Fibroblast of villous mesenchyme (primary cell): ENCODE data around the gene QPCTL. TPM values are rescaled to one million over a fixed set of nuclear protein-coding genes. Genes with fewer than 3 reads are reported as not detected.
"Not testable (repeated sequence)": the region's sequence is repeated elsewhere in the genome, so short reads cannot be mapped to it uniquely, and the experiment has no call there.

Source experiments
- DNase-seq: peaks from one replicate; pipeline ENCODE4 v3.0.0-alpha.2; 2010; ENCODE audit warnings: low read depth
- H3K4me3 ChIP-seq: 2 replicates; pipeline ENCODE4 v1.5.1; 2011; ENCODE audit warnings: low read depth, mild to moderate bottlenecking, low read length
- total RNA-seq: library from RNA; depleted of rRNA; stranded (reverse); fragments of >200 nt; gene quantifications from 2 replicates; pipeline ENCODE4 v1.2.3, GENCODE V29; 2012
- TF ChIP-seq, protein P1 (sequence below): IDR thresholded peaks from 2 replicates; pipeline ENCODE4 v1.5.1; 2012; ENCODE audit warnings: low read depth, mild to moderate bottlenecking, low read length; ENCODE audit not compliant: insufficient read depth

Gene QPCTL
- total RNA-seq, 1 donor, result 29.8 TPM

DNA sequence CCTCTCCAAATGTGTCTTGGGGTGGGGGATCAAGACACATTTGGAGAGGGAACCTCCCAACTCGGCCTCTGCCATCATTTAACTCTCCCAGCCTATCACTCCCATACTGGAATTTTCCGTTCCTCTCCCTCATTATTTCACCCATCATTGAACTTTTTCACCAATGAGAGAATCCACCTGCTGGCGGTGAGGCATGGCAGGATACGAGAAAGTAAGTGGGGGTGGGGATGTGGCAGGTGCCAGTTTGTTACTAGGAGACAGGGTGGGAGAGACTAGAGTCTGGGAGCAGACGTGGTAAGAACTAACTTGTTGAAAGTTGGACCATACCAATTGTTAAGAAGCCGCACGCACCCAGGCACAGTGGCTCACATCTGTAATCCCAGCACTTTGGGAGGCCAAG is 17.5 kb upstream of the QPCTL start:
- no peak overlapping the region for H3K4me3 ChIP-seq
- TF ChIP-seq, protein P1, sequence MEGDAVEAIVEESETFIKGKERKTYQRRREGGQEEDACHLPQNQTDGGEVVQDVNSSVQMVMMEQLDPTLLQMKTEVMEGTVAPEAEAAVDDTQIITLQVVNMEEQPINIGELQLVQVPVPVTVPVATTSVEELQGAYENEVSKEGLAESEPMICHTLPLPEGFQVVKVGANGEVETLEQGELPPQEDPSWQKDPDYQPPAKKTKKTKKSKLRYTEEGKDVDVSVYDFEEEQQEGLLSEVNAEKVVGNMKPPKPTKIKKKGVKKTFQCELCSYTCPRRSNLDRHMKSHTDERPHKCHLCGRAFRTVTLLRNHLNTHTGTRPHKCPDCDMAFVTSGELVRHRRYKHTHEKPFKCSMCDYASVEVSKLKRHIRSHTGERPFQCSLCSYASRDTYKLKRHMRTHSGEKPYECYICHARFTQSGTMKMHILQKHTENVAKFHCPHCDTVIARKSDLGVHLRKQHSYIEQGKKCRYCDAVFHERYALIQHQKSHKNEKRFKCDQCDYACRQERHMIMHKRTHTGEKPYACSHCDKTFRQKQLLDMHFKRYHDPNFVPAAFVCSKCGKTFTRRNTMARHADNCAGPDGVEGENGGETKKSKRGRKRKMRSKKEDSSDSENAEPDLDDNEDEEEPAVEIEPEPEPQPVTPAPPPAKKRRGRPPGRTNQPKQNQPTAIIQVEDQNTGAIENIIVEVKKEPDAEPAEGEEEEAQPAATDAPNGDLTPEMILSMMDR, result no peak
- DNase-seq, result no peak

DNA sequence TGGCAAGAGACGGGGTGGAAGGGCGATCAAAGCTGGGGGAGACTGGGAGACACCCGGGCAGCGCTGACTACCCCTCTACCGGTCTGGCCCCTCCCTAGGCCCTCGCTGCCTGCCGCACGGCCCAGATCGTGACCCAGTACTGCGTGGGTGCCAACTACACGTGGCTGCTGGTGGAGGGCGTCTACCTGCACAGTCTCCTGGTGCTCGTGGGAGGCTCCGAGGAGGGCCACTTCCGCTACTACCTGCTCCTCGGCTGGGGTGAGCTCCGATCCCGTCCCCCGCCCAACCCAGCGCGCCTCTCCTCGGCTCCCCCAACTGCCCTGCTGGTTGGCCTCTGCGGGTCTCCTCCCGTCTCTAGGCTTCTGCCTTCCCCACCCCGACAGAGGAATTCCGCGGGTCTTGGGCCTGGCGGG is 15.6 kb upstream of the QPCTL start:
- TF ChIP-seq, protein P1, result no peak
- DNase-seq, result no peak
- H3K4me3 ChIP-seq, result peak overlapping the region; percentile 52

DNA sequence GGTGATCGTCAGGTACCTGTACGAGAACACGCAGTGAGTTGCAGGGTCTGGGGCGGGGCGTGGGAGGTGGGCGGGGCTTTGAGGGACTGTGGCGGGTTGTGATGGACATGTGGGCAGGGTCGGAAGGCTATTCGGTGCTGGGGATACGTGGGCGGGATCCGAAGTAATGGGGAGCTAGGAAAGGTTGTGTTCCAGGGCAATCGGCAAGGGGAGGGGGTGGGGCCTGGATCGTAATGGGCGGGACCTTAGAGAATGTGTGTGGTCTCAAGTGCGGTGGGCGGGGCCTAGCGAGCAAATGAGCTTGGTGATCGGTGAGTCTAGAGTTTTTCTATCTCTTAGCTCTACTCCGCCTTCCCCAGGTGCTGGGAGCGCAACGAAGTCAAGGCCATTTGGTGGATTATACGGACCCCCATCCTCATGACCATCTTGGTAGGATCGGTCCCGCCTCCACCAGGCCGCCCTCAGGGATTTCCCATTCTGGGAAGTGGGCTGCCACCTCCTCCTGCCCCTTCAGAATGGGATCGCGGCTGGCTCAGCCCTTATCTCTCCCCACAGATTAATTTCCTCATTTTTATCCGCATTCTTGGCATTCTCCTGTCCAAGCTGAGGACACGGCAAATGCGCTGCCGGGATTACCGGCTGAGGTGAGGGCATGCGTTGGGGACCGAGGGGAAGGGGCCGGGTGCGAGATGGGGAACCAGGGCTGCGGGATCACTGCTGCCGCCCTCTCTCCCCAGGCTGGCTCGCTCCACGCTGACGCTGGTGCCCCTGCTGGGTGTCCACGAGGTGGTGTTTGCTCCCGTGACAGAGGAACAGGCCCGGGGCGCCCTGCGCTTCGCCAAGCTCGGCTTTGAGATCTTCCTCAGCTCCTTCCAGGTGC is 14.9 kb upstream of the QPCTL start:
- peak; percentile 89 for DNase-seq
- TF ChIP-seq, protein P1, result no peak
- H3K4me3 ChIP-seq, result peak overlapping the region; percentile 52

DNA sequence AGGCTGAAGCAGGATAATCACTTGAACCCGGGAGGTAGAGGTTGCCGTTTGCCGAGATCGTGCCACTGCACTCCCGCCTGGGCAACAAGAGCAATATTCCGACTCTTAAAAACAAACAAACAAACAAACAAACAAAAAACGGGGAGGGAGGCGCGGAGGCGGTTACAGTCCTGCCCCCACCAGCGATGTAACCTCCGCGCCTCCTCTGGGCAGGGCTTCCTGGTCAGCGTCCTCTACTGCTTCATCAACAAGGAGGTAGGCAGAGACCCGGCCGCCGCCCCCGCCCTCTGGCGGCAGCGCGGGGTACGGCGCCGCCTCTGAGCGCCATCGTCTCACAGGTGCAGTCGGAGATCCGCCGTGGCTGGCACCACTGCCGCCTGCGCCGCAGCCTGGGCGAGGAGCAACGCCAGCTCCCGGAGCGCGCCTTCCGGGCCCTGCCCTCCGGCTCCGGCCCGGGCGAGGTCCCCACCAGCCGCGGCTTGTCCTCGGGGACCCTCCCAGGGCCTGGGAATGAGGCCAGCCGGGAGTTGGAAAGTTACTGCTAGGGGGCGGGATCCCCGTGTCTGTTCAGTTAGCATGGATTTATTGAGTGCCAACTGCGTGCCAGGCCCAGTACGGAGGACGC is 11.0 kb upstream of the QPCTL start:
- peak overlapping the region; percentile 49 for H3K4me3 ChIP-seq
- DNase-seq, result peak; percentile 77
- TF ChIP-seq, protein P1, result peak; percentile 97

DNA sequence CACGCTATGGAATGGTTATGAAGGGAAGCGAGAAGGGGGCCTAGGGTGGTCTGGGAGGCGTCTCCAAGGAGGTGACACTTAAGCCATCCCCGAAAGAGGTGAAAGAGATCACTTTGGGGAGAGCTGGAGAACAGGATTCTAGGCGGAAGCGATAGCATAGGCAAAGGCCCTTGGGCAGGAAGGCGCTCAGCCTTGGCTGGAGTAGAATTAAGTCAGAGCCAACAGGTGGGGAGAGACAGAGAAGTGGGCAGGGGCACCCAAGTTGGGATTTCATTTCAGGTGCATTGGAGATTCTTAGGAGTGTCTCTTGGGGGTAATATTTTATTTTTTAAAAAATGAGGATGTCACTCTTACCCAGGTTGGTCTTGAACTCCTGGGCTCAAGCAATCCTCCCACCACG is 10.3 kb upstream of the QPCTL start:
- TF ChIP-seq, protein P1, result no peak
- DNase-seq, result no peak
- no peak overlapping the region for H3K4me3 ChIP-seq

DNA sequence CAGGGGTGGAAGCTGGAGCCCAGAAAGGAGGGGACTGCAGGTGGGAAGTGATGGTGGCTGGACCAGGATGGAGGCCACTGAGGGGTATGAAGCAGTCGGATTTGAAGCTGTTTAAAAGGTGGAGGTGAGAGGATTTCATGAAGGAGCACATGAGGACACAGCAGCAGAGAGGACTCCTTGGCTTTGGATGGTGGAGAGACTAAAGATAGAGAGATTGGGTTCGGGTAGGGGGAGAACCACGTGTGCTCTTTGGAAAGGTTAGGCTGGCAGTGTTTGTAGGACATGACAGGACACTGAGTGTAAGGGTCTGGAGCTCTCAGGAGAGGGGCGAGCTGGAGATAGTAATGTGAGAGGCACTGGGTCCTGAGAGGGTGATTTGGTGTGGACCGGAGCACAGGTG is 9.6 kb upstream of the QPCTL start:
- DNase-seq, result no peak
- TF ChIP-seq, protein P1, result no peak
- H3K4me3 ChIP-seq, result no peak overlapping the region

DNA sequence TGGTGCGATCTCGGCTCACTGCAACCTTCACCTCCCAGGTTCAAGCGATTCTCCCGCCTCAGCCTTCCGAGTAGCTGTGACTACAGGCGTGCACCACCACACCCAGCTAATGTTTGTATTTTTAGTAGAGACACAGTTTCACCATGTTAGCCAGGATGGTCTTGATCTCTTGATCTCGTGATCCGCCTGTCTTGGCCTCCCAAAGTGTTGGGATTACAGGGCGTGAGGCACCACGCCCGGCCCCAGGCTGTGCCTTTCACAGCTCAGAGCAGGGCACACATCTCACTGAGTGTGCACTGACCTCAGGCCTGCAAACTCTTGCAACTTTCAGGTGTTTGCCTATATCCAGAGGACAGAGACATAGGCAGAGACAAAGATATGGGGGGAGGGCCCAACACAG is 7.4 kb upstream of the QPCTL start:
- H3K4me3 ChIP-seq, DNase-seq: not testable (repeated sequence)
